NCI-H82 (cell line): ENCODE results near the gene SLC24A4.
A peak's percentile ranks its signal among the peaks of the same experiment; 100 is the strongest.
"Not testable (repeated sequence)": the region's sequence is repeated elsewhere in the genome, so short reads cannot be mapped to it uniquely, and the experiment has no call there.

ENCODE experiments used
- DNase-seq: peaks from one replicate; lab custom pipeline; 2025; lab: John Stamatoyannopoulos, UW

SLC24A4 gene

GRCh38 chr14:92369097-92369496 is 46.1 kb downstream of the SLC24A4 start:
- DNase-seq, result no peak

DNA sequence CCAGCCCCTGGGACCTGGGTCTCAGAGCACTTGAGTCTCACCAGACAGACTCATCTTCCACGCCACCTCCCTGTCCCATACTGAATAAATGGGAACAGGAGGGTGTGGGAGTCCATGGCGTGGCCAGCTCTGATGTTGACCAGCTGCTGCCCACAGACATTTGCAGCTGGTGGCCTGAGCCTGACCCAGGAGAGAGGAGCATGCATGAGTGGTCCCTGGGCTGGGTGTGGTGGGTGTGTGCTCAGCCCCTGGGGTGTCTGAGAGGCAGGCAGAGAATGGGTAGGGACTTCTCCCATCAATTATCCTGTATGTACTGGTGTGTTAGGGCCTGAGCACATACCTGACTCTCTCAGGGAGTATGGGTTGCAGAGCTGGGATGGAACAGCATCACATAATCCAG is 49.3 kb downstream of the SLC24A4 start:
- no peak for DNase-seq

GRCh38 chr14:92373336-92373735 is 50.4 kb downstream of the SLC24A4 start:
- no peak for DNase-seq

DNA sequence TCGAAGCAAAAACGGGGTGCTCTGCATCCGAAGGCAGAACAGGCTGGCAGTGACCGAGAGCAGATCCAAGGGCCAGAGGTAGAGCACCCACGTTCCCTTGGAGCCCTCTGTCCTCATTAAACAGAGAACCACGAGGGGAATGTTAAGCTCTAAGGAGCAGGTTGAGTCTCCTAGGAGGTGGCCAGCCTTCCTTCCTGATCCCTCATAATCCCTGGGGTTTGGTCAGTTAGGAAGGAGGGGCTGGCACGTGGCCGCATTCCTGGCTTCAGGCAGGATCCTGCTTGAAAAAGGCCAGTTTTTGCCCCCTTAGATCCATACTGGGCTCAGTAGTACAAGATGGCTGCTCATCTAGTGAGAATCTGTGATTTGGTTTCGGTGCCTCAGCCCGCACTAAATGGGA is 57.2 kb downstream of the SLC24A4 start:
- DNase-seq, result peak; percentile 27

DNA sequence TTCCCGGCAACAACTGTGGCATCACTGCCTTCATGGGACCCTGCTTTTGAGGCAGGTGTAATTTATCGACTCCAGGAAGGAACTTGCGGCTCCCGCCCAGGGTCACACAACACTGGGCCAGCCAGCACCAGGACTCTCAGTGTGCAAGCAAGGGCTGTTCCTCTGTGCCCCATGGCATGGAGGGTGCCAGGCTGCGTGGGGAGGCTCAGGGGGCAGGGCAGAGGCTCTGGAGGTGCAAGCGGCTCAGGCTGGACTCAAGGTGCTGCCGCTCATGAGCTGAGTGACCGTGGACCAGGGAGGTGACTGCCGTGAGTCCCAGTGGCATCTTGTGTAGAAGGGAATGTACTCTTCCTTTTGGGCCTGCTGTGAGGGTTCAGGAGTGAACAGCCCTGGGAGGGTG is 57.6 kb downstream of the SLC24A4 start:
- DNase-seq, result no peak

- no peak for DNase-seq
Measured at GRCh38 chr14:92382677-92383076, 59.7 kb downstream of the SLC24A4 start.

GRCh38 chr14:92383805-92384204 is 60.8 kb downstream of the SLC24A4 start:
- DNase-seq, result no peak

DNA sequence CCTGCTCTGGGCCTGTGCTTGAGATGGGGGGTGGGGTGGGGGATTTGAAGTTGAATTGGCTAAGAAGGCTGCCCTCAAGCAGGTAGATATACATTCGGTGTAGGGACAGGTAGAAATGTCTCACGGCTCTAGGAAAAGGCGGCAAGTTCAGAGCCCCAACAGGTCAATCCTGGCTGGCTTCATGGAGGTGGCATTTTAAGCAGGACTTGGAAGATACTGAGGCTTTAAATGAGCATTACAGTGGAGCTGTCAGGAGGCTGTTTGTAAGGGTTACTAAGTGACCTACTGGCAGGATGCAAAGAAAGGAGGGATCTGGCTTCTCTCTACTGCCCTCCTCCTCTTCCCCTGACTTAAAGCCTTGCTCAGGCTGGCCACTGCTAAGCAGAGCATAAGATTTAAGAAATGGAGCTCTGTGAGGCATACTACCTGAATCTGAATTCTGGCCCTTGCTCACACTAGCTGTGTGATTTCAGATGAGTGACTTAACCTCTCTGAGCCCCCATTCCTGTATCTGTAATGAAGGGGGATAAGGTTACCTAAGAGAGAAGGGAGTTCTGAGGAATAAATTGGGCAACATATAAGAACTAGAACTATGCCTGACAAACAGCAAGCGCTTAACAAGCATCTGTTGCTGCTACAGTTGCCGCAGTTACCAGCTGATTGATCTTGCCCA is 61.6 kb downstream of the SLC24A4 start:
- DNase-seq, result peak; percentile 24

DNA sequence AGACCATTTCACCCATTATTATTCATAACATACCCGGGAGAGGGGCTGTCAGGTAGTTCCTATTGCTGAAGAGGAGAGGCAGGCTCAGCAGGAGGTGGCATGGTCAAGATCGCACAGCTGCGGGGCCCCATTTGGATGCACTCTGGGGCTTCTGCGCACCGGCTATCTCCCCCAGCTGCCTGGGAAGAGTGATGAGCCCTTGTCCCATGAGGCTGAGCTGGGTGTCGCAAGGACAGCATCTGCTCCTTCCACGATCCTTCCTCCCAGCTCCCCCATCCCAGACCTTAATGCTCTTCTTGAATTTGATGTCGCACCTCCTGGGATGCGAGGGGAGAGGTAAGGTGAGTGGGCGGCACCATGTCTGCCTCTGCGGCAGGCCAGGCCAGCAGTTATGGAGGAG is 62.6 kb downstream of the SLC24A4 start:
- peak; percentile 76 for DNase-seq

- no peak for DNase-seq
Measured at GRCh38 chr14:92386165-92386564, 63.2 kb downstream of the SLC24A4 start.

- peak; percentile 85 for DNase-seq
Measured at GRCh38 chr14:92386637-92387036, 63.7 kb downstream of the SLC24A4 start.

- DNase-seq, result no peak
Measured at GRCh38 chr14:92387578-92387977, 64.6 kb downstream of the SLC24A4 start.

- no peak for DNase-seq
Measured at GRCh38 chr14:92389598-92390158, 66.7 kb downstream of the SLC24A4 start.

DNA sequence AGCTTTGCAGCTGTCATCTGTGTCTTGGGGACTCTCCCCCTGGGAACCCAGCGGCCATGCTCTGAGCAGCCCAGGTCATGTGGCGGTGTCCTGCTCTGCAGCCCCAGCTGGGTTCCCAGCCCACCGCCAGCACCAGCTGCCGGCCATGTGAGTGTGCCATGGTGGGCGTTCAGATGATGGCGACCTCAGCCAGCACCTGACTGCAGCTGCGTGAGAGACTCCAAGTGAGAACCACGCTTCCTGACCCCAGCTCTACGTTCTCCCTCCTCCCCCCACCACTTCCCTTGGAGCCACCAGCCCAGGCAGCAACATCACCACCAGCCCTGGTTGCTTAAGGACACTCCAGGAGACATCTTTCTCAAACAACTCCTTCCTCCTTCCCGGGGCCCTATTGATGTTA is 68.8 kb downstream of the SLC24A4 start:
- DNase-seq, result no peak

DNA sequence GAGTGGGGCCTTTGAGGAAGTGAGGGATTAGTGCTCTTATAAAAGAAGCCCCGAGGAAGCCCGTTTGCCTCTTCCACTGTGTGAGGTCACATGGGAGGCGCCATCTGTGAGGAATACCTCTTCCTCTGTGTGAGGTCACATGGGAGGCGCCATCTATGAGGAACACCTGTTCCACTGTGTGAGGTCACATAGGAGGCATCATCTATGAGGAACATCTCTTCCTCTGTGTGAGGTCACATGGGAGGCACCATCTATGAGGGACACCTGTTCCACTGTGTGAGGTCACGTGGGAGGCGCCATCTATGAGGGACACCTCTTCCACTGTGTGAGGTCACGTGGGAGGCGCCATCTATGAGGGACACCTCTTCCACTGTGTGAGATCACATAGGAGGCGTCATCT is 69.7 kb downstream of the SLC24A4 start:
- DNase-seq, result peak; percentile 6

DNA sequence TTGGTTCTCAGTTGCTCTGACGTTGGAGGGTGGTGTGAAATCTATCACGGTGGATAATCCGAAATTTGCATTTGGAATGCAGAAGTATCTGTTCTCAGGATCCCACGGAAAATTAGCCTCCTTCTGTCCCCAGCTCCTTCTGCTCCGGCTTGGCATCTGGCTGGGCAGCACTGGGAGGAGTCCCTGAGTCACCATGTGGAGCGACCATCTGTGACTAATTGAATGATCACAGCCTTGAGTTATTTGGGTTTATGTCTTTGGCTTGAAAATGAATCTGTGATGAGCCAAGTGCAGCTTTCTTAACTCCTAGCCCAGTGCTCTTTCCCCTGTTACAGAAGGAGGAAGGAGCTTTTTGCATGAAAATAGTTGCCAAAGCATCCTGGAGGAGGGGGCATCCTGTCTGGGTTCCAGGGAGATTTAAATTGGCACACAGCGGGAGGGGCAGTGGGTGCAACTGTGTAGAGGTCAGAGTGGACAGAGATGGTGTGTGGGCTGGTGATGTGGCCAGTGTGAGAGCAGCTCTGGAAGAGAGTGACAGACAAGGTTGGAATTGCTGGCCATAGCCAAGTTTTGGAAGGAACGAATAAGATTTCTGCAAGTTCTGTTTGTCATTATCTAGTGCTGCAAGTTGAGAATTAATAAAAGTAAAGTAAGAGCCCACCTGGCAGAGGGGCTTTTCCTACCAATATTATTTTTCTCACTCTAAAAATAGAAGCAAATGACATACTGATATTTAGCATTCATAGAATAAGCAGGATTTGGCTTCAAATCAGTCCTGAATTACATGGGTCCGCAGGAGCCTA is 74.4 kb downstream of the SLC24A4 start:
- DNase-seq, result peak; percentile 75

DNA sequence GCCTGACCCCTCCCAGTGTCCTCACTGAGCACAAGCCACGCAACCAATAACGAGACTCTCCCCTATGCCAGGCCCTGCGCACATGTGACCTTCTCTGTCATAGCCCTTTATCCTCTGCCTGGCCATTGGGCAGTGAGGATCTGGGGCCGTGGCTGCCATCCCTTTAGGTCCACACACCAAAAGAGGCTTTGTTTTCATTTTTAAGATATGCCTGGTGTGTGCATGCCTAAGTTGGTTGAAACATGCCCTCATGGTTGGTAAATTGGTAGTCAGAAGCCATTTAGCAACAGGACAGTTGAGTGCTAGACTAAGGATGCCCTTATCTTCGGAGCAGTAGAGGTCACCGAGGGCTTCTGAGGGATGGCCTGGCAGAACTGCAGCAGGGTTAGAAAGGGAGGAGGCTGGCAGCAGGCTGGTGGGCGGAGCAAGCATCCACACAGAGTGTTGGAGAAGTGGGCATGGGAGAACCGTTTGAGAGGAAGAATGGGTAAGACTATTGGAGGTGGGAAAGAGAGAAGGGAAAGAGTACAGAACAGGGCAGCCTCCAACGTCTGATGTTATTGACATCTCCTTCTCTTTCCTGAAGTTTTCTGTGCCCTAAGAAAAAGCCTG is 75.1 kb downstream of the SLC24A4 start:
- DNase-seq, result no peak

GRCh38 chr14:92398888-92399636 is 76.1 kb downstream of the SLC24A4 start:
- DNase-seq, result peak; percentile 68

- DNase-seq, result peak; percentile 28
Measured at GRCh38 chr14:92400579-92401444, 77.8 kb downstream of the SLC24A4 start.

DNA sequence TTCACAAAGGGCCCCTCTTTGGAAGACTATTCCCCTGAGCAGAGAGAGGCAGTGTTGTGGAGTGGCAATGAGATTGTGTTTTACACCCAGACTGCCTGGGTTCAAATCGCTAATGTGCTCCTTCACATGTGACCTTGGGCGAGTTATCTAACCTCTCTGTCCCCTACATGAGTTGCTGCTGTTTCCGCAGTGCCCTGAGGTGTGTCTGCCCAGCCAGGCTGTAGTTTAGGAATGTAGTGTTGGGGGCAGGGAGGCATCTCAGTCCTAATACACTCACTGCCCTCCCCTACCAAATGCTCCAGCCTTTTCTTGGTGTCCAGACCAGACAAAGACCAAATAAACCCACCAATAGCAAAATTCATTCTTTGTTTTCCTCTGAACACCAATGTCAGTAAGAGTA is 78.6 kb downstream of the SLC24A4 start:
- no peak for DNase-seq

GRCh38 chr14:92402500-92402899 is 79.5 kb downstream of the SLC24A4 start:
- not testable (repeated sequence) for DNase-seq
